ENCODE data around the gene PPM1J. TPM values are rescaled to one million over a fixed set of nuclear protein-coding genes. Genes with fewer than 3 reads are reported as not detected.
A peak's percentile ranks its signal among the peaks of the same experiment; 100 is the strongest.

The PPM1J gene
- total RNA-seq, 4 donors from 2014 or later, result 0.66 to 3.3 (median 1.8) TPM

GRCh38 chr1:112754116-112754628, 39.0 kb upstream of the PPM1J start:
- H3K4me3 ChIP-seq, result no peak overlapping the region
- peaks cover 0 to 14% (median 0%) of the 10 kb centered on the region in 4 donors for H3K9me3 ChIP-seq
- DNase-seq (ENCODE audit: low spot score in 2 of 2), result no peak
- H3K36me3 ChIP-seq, result no peaks in the 10 kb centered on the region
- H3K27me3 ChIP-seq, result no peaks in the 10 kb centered on the region
- H3K4me1 ChIP-seq, result no peaks in the 10 kb centered on the region
- no peak overlapping the region for H3K27ac ChIP-seq
- TF ChIP-seq CTCF (IDR thresholded peaks at IDR 0.05) (no peak), EP300 (IDR thresholded peaks at IDR 0.05) (no peak), POLR2A (IDR thresholded peaks at IDR 0.05) (no peak)
- 0 to 53% methylated on average over 1 of the region's 1 CpG for WGBS, 2 donors

- Histone ChIP-seq H3K9me3 (peaks cover 0 to 7% (median 0%) of the 10 kb centered on the region in 4 donors), H3K4me1 (peaks cover 0 to 10% (median 0%) of the 10 kb centered on the region in 4 donors), H3K4me3 (no peak overlapping the region), H3K27ac (no peak overlapping the region), H3K36me3 (no peaks in the 10 kb centered on the region), H3K27me3 (peaks cover 0 to 28% of the 10 kb centered on the region in 2 donors)
- TF ChIP-seq POLR2A (IDR thresholded peaks at IDR 0.05) (no peak), CTCF (IDR thresholded peaks at IDR 0.05) (no peak), EP300 (IDR thresholded peaks at IDR 0.05) (no peak)
- 93 to 96% methylated on average over 12 of the region's 12 CpGs for WGBS, 2 donors
- no peak for DNase-seq (ENCODE audit: low spot score in 2 of 2)
Observed at GRCh38 chr1:112748396-112748795, 33.3 kb upstream of the PPM1J start.

- Histone ChIP-seq H3K4me1 (peaks cover 0 to 10% (median 0%) of the 10 kb centered on the region in 4 donors), H3K27me3 (peaks cover 0 to 54% of the 10 kb centered on the region in 2 donors), H3K27ac (no peak overlapping the region), H3K9me3 (peaks cover 0 to 18% (median 0%) of the 10 kb centered on the region in 4 donors), H3K4me3 (peak overlapping the region in 1 of 4 donors; percentile 24), H3K36me3 (no peaks in the 10 kb centered on the region)
- no peak for DNase-seq (ENCODE audit: low spot score in 2 of 2)
- TF ChIP-seq EP300 (IDR thresholded peaks at IDR 0.05), result no peak
- TF ChIP-seq CTCF (IDR thresholded peaks at IDR 0.05), result peak in 2 of 5 experiments; percentile 10 to 27
- 5 to 6% methylated on average over 32 to 36 of the region's 58 CpGs for WGBS, 2 donors
Observed at GRCh38 chr1:112744009-112744578, 29.0 kb upstream of the PPM1J start.

GRCh38 chr1:112743174-112744008, 28.3 kb upstream of the PPM1J start:
- Histone ChIP-seq H3K9me3 (peaks cover 0 to 18% (median 0%) of the 10 kb centered on the region in 4 donors), H3K4me1 (peaks cover 0 to 10% (median 0%) of the 10 kb centered on the region in 4 donors), H3K36me3 (no peaks in the 10 kb centered on the region), H3K27ac (no peak overlapping the region), H3K4me3 (peak overlapping the region in 1 of 4 donors; percentile 24), H3K27me3 (peaks cover 0 to 54% of the 10 kb centered on the region in 2 donors)
- no peak for TF ChIP-seq POLR2A (IDR thresholded peaks at IDR 0.05)
- TF ChIP-seq EP300 (IDR thresholded peaks at IDR 0.05), result no peak
- no peak for TF ChIP-seq CTCF (IDR thresholded peaks at IDR 0.05)
- 40 to 44% methylated on average over 39 to 43 of the region's 54 CpGs for WGBS, 2 donors
- no peak for DNase-seq (ENCODE audit: low spot score in 2 of 2)

- Histone ChIP-seq H3K4me3 (no peak overlapping the region), H3K27ac (no peak overlapping the region), H3K36me3 (no peaks in the 10 kb centered on the region), H3K9me3 (peaks cover 0 to 5% (median 0%) of the 10 kb centered on the region in 4 donors), H3K27me3 (peaks cover 0 to 23% of the 10 kb centered on the region in 2 donors), H3K4me1 (no peaks in the 10 kb centered on the region)
- WGBS, 2 donors, result 89 to 100% methylated on average over 3 of the region's 3 CpGs
- no peak for DNase-seq (ENCODE audit: low spot score in 2 of 2)
- no peak for TF ChIP-seq CTCF (IDR thresholded peaks at IDR 0.05)
- no peak for TF ChIP-seq POLR2A (IDR thresholded peaks at IDR 0.05)
- TF ChIP-seq EP300 (IDR thresholded peaks at IDR 0.05), result no peak
Observed at GRCh38 chr1:112737573-112737972, 22.4 kb upstream of the PPM1J start.
